Hematopoietic multipotent progenitor cell (in vitro differentiated cells): Measurements from ENCODE around the gene FSTL5. TPM values are rescaled to one million over a fixed set of nuclear protein-coding genes. Genes with fewer than 3 reads are reported as not detected.
"Not testable (repeated sequence)": the region's sequence is repeated elsewhere in the genome, so short reads cannot be mapped to it uniquely, and the experiment has no call there.

Experiments
- DNase-seq, 3 donors: peaks; one replicate each; pipeline ENCODE4 v3.0.0-alpha.2; 2011 to 2015; ENCODE audit warnings: low read depth in 2 of 3, low spot score in 2 of 3
- total RNA-seq: library from RNA; depleted of rRNA; stranded (reverse); fragments of >200 nt; gene quantifications from one replicate; pipeline ENCODE4 v1.2.3, GENCODE V29; 2012

FSTL5 gene
- total RNA-seq, 1 donor = not detected

DNA sequence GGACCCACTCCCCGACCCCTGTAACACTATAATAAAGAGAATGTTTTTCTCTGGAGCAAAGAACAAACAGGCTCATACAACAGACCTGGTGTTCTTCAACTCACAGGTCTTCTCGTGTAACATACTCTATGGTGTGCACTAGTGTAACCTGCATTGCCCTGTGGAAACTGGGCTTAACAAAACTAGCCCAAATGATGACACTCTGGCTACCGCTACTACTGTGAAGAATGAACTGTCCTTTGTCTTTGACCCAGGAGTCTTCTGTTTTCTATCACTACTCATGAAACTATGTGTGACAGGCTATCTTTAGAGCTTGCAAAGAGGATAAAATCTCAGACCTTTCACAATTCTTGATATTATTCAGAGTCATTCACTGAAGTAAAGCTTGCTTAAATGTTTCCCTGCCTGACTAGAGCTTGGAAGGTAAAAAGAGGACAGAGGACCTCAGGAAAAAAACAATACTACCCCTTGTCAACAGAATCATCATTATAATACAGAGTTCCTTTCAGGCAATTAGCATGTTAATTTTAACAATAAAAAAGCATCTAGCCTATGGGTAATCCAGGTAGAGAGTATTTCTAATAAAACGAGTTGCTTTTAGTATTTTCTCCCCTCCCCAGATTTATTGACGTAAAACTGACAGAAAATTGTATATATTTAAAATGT is 59.2 kb downstream of the FSTL5 start:
- no peak for DNase-seq

GRCh38 chr4:162103908-162104307 is 59.9 kb downstream of the FSTL5 start:
- not testable (repeated sequence) for DNase-seq

- no peak for DNase-seq
Measured at GRCh38 chr4:162102713-162103112, 61.1 kb downstream of the FSTL5 start.

DNA sequence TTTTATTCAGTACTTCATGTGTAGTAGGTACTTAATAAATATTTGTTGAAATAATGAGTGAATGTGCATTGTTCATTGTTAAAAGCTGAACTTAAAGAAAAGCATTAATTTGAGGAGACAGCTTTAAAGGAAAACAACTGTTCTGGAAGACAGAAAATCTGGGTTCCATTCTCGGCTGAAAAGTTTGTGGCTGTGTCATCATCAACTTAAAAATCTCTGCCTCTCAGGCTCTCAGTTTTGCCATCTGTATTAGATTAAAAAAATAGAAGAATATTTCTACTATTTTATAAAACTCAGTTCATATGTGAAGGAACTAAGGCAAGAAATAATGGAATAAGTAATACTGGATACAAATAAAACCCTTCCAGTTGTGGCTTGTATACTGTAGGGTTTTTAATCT is 62.5 kb downstream of the FSTL5 start:
- no peak for DNase-seq

- no peak for DNase-seq
Measured at GRCh38 chr4:162075726-162076125, 88.1 kb downstream of the FSTL5 start.

DNA sequence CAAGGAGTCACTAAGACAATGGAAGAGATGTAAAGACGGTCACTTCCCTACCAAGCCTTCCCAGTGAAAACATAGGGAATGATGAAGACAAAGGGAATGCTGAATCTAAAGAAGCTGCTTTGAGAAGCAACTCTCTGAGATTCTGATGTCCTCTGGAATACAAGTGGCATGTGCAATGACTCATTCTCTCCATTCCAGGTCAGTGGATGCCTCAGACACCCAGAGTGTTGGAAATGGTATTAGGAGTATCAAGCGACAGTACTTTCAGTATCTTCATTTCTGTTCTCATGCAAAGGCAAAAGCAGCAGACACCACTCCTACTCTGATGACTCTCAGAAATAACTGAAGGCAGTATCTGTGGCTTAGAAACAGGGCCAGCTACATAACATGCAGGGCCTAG is 102.6 kb downstream of the FSTL5 start:
- DNase-seq = no peak

- no peak for DNase-seq
Measured at GRCh38 chr4:162059656-162060055, 104.1 kb downstream of the FSTL5 start.

- no peak for DNase-seq
Measured at GRCh38 chr4:162056990-162057389, 106.8 kb downstream of the FSTL5 start.

GRCh38 chr4:162046135-162046534 is 117.7 kb downstream of the FSTL5 start:
- no peak for DNase-seq

DNA sequence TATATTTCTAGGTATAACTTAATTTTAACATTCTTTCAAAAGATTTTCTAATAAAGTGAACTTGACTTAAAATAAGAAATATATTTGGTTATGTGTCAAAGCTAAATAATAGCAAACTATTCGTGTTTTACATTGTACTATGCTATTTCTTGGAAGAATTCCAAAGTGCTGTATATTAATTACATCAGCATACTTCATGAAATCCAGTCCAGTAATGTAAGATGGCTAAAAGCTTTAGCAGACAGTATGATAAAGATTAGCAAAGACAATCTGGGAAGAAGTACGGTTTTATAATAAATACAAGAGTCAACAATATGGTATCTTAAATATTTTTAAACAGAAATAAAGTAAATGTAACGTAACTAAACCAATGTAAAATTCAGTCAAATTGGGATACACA is 125.7 kb downstream of the FSTL5 start:
- no peak for DNase-seq

DNA sequence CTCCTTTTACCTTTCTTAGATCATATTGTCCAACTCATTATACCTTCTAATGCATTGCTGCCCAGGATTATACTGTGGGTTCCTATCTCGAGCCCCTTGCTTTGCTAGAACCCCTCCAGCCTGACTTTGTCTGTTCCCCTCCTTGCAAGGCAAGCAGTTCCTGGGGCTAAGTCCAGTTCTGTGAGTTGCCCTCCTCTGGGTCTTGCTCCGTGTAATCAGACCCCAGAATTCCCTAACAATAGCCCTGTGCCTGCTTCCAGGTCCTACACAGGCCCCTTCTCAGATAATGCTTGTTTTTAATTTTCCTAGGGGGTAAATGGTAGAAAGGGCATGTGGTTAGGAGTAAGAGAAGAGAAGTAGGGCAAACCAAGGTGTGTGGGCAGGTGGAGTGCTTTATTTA is 145.9 kb downstream of the FSTL5 start:
- DNase-seq = no peak

DNA sequence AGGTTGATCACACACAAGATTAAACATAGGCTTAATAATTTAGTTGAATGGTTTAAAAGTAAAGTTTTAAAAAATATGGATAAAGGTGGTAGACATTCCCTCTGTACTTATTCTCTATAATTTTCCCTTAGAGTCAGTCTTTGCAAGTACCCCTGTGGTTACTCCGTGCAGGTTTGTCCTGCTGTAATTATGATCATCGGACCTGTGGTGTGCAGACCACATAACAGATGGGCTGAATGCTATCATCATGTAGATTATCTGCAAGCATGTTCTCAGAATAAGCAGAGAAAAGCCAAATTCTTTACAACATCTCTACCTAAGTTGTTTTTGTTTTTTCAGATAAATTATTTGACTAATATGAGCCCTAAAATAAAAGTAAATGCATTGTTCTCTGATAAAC is 146.8 kb downstream of the FSTL5 start:
- DNase-seq = no peak

GRCh38 chr4:162016219-162016618 is 147.6 kb downstream of the FSTL5 start:
- no peak for DNase-seq

- DNase-seq = no peak
Measured at GRCh38 chr4:162015090-162015489, 148.7 kb downstream of the FSTL5 start.

- DNase-seq = no peak
Measured at GRCh38 chr4:162011089-162011488, 152.7 kb downstream of the FSTL5 start.

DNA sequence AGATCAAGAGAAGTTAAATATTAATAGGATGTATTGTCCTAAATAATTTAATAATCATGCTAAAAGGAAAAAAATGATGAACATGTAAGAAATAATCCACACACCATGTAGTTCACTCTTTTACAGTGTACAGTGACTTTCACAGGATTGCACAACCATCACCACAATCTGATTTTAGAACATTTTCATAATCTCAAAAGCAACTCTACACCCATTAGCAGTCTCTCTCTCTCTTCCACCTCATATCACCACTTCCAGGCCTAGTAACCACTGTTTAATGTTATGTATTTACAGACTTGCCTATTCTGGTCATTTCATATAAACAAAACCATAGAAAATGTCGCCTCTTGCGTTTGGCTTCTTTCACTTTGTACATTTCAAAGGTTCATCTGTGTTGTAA is 153.4 kb downstream of the FSTL5 start:
- DNase-seq = no peak

- DNase-seq = no peak
Measured at GRCh38 chr4:161992317-161992716, 171.5 kb downstream of the FSTL5 start.

DNA sequence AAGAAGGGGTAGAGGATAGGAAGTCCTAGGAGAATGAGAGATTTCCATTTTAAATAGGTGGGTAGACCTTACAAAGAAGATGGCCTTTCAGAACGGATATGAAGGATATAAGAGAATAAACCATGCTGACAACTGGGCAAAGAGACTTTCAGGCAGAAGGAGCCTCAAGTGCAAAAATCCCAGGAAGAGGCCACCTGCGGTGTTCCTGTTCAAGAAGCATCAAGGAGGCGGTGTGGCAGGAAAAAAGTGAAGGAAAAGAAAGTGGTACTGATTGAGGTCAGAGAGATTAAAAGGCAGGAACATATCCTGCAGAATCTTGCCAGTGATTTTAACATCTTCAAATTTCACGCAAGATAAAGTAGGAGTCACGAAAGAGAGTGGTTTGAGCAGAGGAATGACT is 172.0 kb downstream of the FSTL5 start:
- no peak for DNase-seq

- DNase-seq = no peak
Measured at GRCh38 chr4:161990721-161991120, 173.1 kb downstream of the FSTL5 start.

DNA sequence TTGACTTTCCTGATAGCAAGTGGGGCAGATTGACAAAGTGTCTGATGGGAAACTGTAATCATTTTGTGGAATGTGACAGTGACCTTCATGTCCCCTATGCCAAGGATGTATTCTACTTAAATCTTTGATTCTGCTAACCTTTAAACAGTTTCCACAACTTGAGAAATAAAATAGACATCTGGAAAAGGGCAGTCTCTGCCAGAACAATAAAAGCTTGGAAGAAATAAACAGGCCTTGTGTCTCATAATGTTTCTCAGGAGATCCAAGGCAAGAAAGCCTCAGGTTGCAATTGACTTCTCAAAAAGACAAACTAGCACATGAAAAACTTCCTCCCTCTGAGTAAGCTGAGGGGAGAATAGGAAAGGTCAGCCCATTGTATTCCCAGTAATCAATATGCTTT is 174.9 kb downstream of the FSTL5 start:
- DNase-seq = no peak

DNA sequence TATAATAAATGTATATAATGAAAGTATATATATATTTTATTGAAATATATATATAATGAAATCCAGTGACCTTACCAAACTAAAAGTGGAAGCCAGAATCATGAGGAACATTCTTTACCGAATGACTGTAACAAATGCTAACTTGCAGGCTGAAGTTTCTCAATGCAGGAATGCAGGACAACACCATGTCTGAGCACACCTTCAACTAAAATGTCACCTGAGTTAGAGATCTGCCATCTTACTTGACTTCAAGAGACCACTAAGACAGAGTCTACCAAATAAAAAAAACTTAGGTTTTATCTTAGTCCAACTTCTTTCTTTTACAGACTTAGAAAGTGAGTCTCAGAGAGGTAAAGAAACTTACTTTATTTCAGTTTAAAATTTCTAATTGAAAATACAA is 176.2 kb downstream of the FSTL5 start:
- no peak for DNase-seq

DNA sequence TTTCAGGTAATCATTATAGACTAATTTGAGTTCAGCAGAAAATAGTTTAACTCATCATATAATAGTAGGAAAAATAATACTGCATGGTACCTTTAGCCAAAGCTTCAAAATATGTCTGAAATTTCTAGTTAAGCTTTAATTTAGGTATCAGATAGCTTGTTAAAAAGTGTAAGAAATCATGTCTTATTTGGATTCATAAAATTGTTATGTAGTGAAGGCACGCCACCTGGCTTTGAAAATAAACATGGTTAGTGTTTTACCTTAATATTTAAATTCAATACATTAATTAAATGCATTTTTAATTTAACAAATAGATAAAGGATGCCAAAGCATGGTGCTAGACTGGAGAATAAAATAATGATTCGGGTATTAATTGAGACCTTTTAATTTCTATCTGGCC is 211.4 kb downstream of the FSTL5 start:
- DNase-seq = peak in 1 of 3 donors; percentile 1
